IMR-90 (cell line): ENCODE data around the gene ZNF747.

ENCODE experiments used
- BHLHE40 ChIP-seq: fragments of 150-350 bp; IDR thresholded peaks from 2 replicates; pipeline ENCODE4 v1.6.1; 2016; ENCODE audit warnings: mild to moderate bottlenecking, low read depth, low read length
- MAFK ChIP-seq: IDR thresholded peaks from 2 replicates; pipeline ENCODE4 v1.6.1; 2012; ENCODE audit warnings: low read depth, low read length, improper control_type of control experiment
- POLR2A ChIP-seq: IDR thresholded peaks from 2 replicates; pipeline ENCODE4 v1.6.1; 2012; ENCODE audit warnings: mild to moderate bottlenecking, low read depth, low read length
- RCOR1 ChIP-seq: IDR thresholded peaks from 2 replicates; pipeline ENCODE4 v1.6.1; 2012; ENCODE audit warnings: mild to moderate bottlenecking, low read length, improper control_type of control experiment; ENCODE audit not compliant: insufficient replicate concordance
- RFX5 ChIP-seq: IDR thresholded peaks from 2 replicates; pipeline ENCODE4 v1.8.0; 2012; ENCODE audit warnings: low read depth, mild to moderate bottlenecking, low read length, moderate library complexity
- TF ChIP-seq, protein P1 (sequence below): fragments of 150-350 bp; IDR thresholded peaks from 2 replicates; pipeline ENCODE4 v1.6.1; 2017; ENCODE audit warnings: mild to moderate bottlenecking, antibody characterized with exemption, low read length, low read depth
- TF ChIP-seq, protein P2 (sequence below): conservative IDR thresholded peaks from 2 replicates; pipeline ENCODE4 v1.5.1; 2012; ENCODE audit warnings: mild to moderate bottlenecking, low read depth, low read length, improper control_type of control experiment

DNA sequence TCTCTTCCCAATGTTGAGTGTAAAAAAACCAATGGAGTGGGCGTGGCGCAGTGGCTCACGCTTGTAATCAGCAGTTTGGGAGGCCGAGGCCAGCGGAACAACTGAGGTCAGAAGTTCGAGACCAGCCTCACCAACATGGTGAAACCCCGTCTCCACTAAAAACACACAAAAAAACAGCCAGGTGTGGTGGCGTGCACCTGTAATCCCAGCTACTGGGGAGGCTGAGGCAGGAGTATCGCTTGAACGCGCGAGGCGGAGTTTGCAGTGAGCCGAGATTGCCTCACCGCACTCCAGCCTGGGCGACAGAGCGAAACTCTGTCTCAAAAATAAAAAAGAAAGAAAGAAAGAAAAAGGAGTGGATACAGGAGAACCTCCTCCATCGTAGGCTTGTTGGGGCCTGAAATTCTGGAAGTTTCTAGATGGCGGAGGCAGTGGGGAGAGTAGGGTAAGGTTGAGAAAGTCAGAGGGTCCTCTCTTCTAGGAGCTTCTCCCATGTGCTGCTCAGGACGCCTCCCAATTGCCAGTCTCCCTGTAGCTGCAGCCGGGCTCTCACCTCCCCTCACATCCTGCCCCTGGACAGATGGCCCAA lies 24.2 kb upstream of the ZNF747 start:
- TF ChIP-seq, protein P1, sequence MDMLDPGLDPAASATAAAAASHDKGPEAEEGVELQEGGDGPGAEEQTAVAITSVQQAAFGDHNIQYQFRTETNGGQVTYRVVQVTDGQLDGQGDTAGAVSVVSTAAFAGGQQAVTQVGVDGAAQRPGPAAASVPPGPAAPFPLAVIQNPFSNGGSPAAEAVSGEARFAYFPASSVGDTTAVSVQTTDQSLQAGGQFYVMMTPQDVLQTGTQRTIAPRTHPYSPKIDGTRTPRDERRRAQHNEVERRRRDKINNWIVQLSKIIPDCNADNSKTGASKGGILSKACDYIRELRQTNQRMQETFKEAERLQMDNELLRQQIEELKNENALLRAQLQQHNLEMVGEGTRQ, result no peak
- TF ChIP-seq RFX5, result no peak
- TF ChIP-seq POLR2A, result no peak
- no peak for TF ChIP-seq MAFK
- TF ChIP-seq, protein P2, sequence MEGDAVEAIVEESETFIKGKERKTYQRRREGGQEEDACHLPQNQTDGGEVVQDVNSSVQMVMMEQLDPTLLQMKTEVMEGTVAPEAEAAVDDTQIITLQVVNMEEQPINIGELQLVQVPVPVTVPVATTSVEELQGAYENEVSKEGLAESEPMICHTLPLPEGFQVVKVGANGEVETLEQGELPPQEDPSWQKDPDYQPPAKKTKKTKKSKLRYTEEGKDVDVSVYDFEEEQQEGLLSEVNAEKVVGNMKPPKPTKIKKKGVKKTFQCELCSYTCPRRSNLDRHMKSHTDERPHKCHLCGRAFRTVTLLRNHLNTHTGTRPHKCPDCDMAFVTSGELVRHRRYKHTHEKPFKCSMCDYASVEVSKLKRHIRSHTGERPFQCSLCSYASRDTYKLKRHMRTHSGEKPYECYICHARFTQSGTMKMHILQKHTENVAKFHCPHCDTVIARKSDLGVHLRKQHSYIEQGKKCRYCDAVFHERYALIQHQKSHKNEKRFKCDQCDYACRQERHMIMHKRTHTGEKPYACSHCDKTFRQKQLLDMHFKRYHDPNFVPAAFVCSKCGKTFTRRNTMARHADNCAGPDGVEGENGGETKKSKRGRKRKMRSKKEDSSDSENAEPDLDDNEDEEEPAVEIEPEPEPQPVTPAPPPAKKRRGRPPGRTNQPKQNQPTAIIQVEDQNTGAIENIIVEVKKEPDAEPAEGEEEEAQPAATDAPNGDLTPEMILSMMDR, result no peak
- TF ChIP-seq BHLHE40, result no peak
- no peak for TF ChIP-seq RCOR1
